GM21423 (cell line): Measurements from ENCODE around the gene CNOT1.
"Not testable (repeated sequence)": the region's sequence is repeated elsewhere in the genome, so short reads cannot be mapped to it uniquely, and the experiment has no call there.

Experiments
- ATAC-seq: cut with Tn5 transposase; IDR thresholded peaks from one replicate; pipeline ENCODE4 v1.9.1; 2021; ENCODE audit warnings: mild to moderate bottlenecking, moderate library complexity; ENCODE audit not compliant: unreplicated experiment

The CNOT1 gene

GRCh38 chr16:58582971-58583765, 46.5 kb downstream of the CNOT1 start:
- ATAC-seq = no peak

DNA sequence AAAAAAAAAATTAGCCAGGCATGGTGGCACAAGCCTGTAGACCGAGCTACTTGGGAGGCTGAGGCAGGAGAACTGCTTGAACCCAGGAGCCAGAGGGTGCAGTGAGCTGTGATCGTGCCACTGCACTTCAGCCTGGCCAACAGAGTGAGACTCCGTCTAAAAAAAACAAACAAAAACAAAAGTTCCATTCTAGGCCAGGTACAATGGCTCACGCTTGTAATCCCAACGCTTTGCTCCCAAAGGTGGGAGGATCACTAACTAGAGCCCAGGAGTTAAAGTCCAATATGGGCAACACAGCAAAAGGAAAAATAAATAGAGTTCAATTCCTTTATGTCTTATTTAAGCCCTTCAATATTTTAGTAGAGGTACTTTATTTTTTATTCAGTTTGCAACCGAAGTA, 47.5 kb downstream of the CNOT1 start:
- no peak for ATAC-seq

DNA sequence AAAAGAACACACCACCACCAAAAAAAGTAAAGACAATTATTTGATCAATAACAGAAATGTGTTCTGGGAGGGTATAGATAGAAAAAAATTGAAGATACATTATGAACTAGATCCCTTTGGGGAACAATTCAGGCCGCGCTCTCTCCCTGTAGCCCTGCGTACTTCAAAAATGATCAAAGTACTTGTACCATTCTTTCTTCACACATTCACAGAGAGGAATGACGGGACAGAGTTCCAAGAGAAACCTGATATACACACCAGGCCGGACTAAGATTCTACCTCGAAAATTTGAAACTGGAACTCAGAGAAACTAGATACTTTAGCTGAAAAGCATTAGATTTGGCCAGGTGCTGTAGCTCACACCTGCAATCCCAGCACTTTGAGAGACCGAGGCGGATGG, 50.0 kb downstream of the CNOT1 start:
- no peak for ATAC-seq

DNA sequence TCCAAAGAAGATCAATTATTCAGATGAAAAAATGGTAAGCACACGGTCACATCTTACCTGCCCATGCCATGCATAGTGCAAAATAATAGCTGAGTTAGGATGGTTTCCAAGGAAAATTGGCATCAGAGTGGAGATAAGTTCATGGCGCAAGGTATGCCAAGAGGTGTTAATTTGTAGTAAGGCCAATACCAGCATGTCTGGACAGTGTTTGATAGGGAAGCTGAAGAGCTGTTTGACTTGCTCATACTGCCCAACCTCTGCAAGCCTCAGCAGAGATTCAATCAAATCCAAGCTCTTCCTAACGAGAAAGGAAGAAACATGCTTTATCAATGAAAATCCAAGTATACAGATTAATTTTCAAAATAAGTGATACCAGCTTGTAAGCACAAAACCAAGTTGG, 51.0 kb downstream of the CNOT1 start:
- ATAC-seq = no peak

GRCh38 chr16:58577141-58577540, 52.5 kb downstream of the CNOT1 start:
- no peak for ATAC-seq

- ATAC-seq = no peak
Measured at GRCh38 chr16:58574895-58575294, 54.7 kb downstream of the CNOT1 start.

- not testable (repeated sequence) for ATAC-seq
Measured at GRCh38 chr16:58565697-58566096, 63.9 kb downstream of the CNOT1 start.

DNA sequence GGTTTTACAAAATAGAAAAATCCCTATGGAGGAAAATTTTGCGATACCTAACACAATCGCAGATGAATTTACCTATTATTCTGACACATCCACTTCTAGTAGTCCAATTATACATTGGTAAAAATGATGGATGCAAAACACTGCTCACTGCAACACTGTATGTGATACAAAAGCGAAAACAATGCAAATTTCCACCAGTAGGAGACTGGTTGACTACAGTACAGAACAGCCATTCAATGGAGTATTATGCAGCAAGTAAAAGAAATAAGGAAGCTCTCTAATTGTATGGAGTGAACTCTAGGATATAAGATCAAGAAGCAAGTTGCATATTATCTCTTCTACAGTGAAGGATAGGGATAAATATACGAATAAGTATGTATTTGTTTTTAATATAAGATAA, 65.9 kb downstream of the CNOT1 start:
- ATAC-seq = no peak

- ATAC-seq = no peak
Measured at GRCh38 chr16:58563235-58563634, 66.4 kb downstream of the CNOT1 start.

DNA sequence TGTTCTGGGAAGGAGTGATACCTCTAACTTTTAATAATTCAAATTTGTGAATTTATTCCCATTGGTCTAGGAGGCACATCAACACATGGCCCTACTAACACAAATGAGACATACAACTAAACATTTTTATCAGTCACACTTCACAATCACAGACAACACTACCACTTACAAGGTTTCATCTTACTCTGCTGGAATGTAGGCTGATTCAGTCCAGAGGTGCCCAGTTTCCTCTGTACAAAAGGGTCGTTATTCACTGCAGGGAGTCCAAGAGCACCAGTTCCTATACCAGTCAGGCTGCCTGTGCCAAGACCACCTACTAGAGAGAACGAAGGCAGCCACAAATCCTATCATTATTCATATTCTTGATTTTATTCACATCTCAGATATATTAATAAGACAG, 72.9 kb downstream of the CNOT1 start:
- ATAC-seq = no peak

GRCh38 chr16:58551496-58551895, 78.1 kb downstream of the CNOT1 start:
- no peak for ATAC-seq

DNA sequence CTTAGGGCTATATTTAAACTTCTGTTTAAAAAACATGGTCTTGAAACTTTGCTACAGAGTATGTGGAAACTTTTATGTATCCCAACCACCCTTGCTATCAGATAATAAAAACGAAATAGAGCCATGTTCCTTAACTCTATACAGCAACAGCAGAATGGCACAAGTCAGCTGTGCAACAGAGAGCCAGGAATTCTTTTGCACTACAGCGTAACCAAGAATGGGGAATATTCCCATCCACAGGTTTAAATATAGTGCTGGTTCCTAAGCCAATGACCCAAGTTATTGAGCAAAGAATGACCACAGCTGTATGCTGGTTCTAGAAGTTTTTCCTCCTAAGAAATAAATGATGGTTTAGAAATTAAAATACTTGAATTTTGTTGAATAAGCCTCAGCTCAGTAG, 81.2 kb downstream of the CNOT1 start:
- ATAC-seq = no peak

- ATAC-seq = no peak
Measured at GRCh38 chr16:58543685-58544084, 85.9 kb downstream of the CNOT1 start.

- ATAC-seq = no peak
Measured at GRCh38 chr16:58542291-58542690, 87.3 kb downstream of the CNOT1 start.

- ATAC-seq = no peak
Measured at GRCh38 chr16:58541711-58542110, 87.9 kb downstream of the CNOT1 start.

GRCh38 chr16:58537124-58537906, 92.3 kb downstream of the CNOT1 start:
- ATAC-seq = no peak

- no peak for ATAC-seq
Measured at GRCh38 chr16:58536278-58536677, 93.3 kb downstream of the CNOT1 start.

DNA sequence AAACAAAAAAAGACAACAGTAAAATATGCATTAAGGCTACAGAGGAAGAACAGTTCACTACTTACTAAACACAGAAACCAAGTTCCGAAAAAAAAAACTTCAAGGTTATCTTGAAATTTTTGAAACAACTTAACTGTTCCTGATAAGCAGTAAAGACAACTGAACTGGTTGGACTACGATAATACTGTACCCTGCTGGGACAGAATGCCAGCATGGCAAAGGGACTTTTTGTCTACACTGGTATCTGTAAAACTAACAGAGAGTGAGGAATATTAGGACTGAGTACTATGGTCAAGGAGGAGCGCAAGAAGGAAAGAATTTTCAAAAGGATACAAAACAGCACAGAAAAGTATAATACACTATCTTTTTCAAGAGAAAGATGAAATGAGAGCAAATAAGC, 94.5 kb downstream of the CNOT1 start:
- ATAC-seq = no peak

- no peak for ATAC-seq
Measured at GRCh38 chr16:58533751-58534470, 95.7 kb downstream of the CNOT1 start.

DNA sequence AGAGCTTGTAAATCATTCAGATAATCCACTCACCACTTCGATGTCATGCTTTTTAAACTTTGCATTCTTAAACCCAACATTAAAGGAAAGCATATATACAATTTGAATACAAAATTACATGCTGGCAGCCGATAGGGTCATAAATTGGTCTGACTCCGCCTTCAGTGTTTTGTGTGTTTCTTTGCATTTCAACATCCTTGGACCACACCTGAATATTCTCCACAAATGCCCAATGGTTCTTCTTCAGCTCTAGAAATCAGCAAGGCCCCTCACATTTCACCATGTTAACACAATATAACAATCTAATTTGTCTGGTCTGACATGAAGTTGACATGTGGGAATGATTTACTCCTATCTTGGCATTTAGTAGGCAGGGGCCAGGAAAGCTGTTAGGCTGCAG, 97.2 kb downstream of the CNOT1 start:
- ATAC-seq = no peak

- no peak for ATAC-seq
Measured at GRCh38 chr16:58530179-58530578, 99.4 kb downstream of the CNOT1 start.

GRCh38 chr16:58519707-58520106, 109.9 kb downstream of the CNOT1 start:
- ATAC-seq = no peak
